HG03280 (cell line): ENCODE measurements around the gene TRMT44.
"Not testable (repeated sequence)": the region's sequence is repeated elsewhere in the genome, so short reads cannot be mapped to it uniquely, and the experiment has no call there.

Experiments used
- ATAC-seq: cut with Tn5 transposase; IDR thresholded peaks from one replicate; pipeline ENCODE4 v1.9.1; 2021; ENCODE audit warnings: mild to moderate bottlenecking, moderate library complexity; ENCODE audit not compliant: unreplicated experiment

The TRMT44 gene

GRCh38 chr4:8405516-8405875, 35.1 kb upstream of the TRMT44 start:
- ATAC-seq: no peak

DNA sequence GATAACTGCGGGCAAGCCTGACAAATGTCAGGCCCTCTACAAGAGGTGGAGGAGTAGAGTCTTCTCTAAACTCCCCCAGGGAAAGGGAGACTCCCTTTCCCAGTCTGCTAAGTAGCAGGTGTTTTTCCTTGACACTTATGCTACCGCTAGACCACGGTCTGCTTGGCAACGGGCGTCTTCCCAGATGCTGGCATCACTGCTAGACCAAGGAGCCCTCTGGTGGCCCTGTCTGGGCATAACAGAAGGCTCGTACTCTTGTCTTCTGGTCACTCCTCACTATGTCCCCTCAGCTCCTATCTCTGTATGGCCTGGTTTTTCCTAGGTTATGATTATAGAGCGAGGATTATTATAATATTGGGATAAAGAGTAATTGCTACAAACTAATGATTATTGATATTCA, 33.7 kb upstream of the TRMT44 start:
- ATAC-seq: not testable (repeated sequence)

DNA sequence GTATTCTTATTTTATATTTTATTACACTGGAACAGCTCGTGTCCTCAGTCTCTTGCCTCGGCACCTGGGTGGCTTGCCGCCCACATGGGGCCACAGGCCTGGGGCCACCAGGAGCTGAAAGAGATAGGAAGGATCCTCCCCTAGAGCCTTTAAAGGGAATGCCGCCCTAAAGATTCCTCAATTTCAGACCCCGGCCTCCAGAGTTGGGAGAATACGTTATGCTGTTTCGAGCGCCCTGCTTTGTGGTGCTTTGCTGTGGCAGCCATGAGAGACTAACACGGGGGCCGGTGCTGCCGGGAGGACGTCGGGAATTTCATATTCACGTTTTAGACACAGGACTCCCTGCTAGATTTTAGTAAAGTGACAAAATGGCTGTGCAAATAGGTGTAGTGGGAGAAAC, 33.3 kb upstream of the TRMT44 start:
- no peak for ATAC-seq

- no peak for ATAC-seq
These were observed 32.8 kb upstream of the TRMT44 start for GRCh38 chr4:8407756-8408155.

GRCh38 chr4:8409264-8410065, 31.1 kb upstream of the TRMT44 start:
- ATAC-seq: no peak

GRCh38 chr4:8410066-8410625, 30.4 kb upstream of the TRMT44 start:
- ATAC-seq: no peak

DNA sequence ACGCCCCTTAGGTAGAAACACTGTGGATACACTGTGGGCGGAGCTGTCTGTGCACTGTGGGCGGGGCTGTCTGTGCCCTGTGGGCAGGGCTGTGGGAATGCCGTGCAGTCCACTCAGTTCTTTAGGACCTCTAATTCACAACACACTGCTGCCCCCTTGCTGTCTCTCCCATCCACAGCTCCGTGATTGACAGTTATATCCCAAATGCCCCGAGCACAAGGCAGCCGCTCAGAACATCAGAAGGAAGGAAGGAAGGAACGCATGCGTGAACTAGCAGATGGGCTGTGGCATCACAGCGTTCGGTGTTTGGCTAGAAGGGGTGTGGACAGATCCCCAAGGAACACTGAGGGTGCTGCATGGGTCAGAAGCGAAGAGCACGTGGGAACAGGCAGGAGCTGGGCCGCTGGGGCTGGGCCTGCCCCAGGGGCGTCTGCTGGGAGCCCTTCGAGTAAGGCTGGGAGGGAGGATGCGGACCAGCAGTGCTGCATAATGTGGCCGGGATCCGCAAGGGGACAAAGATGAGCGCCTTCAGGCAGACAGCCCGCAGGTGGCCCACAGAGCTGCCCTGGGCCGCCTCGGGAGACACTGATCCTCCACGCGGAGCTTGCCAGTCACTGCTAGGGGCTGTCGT, 29.8 kb upstream of the TRMT44 start:
- no peak for ATAC-seq

- ATAC-seq: no peak
These were observed 29.0 kb upstream of the TRMT44 start for GRCh38 chr4:8411351-8412180.

DNA sequence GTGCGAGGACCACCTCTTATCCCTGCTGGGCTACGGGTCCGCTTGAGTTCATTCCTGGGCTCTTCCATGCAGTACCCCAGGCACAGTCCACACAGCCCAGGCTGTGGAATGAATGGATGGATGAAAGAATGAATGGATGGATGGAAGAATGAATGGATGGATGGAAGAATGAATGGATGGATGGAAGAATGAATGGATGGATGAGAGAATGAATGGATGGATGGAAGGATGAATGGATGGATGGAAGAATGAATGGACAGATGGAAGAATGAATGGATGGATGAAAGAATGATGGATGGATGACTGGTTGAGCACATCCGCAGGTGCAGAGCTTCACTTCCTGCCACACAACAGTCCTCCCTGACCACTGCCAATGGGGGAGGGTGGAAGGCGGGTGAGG, 28.3 kb upstream of the TRMT44 start:
- ATAC-seq: no peak

DNA sequence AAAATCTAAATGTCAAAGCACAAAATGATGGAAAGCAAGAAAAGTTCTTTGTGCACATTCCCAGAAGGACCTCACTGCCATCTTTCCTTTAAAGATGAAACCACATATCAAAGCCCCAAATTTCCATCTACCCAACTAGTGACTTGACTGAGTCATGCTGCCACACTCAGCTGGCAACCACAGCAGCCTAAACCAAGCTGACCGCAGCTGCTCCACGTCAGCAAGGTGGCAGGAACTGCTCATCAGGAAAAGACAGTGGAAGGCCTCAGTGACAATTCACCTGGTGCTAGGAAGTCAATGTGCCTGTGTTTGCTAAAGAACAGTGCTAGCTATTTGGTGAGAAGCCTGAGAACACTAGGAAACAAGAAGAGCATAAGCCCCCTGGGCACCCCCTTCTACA, 26.2 kb upstream of the TRMT44 start:
- ATAC-seq: no peak

- ATAC-seq: no peak
These were observed 23.4 kb upstream of the TRMT44 start for GRCh38 chr4:8417071-8417614.

DNA sequence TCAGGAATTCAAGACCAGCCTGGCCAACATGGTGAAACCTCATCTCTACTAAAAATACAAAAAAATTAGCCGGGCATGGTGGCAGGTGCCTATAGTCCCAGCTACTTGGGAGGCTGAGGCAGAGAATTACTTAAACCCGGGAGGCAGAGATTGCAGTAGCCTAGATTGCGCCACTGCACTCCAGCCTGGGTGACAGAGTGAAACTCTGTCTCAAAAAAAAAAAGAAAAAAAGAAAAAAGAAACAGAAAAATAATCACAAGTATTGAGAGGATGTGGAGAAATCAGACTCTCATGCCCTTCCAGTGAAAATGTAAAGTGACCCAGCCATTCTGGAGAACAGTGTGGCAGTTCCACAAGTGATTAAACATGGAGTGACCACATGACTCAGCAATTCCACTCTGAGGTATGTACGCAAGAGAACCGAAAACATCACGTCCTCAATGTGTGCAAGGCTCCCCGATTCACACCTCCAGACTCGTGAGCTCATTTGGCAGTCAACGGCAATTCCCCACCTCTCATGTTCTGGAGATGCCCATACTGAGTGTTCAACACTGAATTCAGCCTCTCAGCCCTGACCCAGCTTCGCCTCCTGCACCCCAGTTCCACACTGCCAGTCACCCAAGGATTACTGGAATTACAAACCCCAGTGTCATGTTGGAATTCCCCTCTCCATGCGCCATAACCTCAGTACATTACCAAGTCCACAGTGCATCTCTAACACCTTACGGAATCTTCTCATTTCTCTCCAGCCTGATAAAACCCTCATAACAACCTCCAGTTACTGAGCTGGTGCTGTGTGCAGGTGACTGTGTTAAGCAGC, 21.1 kb upstream of the TRMT44 start:
- ATAC-seq: no peak

DNA sequence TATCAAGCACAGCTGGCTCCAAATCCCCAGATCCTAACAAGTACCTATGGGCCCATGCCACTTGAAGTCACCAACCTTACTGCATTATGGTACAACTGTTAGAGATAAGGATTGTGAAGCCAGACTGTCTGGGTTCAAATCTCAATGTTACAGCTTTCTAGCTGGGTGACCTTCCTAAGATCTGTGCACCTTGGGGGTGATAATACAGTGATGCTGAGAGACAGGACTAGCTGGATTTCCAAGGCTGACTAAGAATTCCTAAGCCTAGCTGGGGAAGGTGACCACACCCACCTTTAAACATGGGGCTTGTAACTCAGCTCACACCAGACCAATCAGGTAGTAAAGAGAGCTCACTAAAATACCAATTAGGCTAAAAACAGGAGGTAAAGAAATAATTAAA, 20.4 kb upstream of the TRMT44 start:
- ATAC-seq: not testable (repeated sequence)

DNA sequence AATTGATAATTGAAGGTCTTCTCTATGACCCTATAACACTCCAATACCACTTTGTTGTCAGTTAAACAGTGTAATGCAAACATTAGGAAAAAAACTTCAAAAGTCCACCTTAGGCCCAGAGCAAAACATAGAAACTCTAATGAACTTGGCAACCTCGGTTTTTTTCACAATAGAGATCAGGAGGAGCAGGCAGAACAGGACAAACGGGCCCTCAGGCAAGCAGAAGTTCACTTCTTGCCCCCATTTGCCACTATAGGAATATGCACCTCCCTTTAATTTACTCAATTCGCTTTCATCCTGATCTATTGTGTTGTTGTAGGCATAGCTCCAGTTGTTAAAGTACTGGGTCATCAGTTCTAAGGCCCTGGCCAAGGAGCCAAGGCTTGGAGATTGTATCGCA, 18.2 kb upstream of the TRMT44 start:
- no peak for ATAC-seq

DNA sequence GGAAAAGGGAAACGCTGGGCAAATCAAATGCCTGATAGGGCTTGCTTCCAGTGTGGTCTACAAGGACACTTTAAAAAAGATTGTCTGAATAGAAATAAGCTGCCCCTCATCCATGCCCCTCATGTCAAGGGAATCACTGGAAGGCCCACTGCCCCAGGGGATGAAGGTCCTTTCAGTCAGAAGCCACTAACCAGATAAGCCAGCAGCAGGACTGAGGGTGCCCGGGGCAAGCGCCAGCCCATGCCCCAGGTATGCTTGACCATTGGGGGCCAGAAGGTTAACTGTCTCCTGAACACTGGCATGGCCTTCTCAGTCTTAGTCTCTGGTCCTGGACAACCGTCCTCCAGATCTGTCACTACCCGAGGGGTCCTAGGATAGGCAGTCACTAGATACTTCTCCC, 17.8 kb upstream of the TRMT44 start:
- no peak for ATAC-seq

- no peak for ATAC-seq
These were observed 13.3 kb upstream of the TRMT44 start for GRCh38 chr4:8427262-8427661.

GRCh38 chr4:8427761-8428287, 12.8 kb upstream of the TRMT44 start:
- ATAC-seq: peak; percentile 50

- ATAC-seq: peak; percentile 95
These were observed 12.1 kb upstream of the TRMT44 start for GRCh38 chr4:8428288-8429097.

DNA sequence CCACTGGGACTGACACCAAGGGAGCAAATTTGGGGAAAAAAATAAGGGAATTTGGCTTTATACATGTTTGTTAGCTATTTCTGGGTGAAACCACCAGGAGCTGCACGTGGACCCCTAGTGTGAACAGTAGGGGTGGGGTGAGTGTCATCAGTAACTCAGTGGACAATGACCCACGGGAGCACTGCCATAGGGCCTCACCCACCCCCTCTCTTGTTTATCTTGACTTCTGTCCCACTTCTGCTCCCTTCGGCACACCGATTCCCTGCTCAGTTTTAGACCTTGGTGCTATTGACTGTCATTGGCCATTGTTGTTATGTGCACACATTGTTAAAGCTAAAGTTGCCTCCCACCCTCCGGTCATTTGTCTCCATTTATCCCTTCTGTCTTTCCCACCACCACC, 9.0 kb upstream of the TRMT44 start:
- no peak for ATAC-seq
